ENCODE measurements around the gene KIF5C. TPM values are rescaled to one million over a fixed set of nuclear protein-coding genes. Genes with fewer than 3 reads are reported as not detected.
"Not testable (repeated sequence)": the region's sequence is repeated elsewhere in the genome, so short reads cannot be mapped to it uniquely, and the experiment has no call there.

KIF5C gene
- total RNA-seq, 1 experiment from 2014 or later: 0.21 TPM

DNA sequence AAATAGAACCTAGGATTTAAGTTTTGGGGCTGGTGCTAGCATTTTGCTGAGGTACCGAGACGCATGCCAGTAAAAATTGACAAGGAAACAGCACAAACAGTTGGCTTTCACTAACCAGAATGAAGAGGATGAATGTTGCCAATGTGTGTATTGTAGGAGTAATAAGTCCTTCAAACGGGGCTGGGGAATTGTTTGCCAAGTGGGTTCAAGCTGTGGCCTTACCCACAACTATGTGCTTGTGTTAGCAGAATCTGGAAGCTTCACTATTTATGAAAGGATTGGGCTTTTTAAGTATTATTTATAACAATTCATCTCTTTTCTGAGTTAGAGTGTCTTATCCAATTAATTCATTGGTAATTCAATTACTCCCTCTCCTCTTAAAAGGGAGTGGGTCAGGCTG, 15.0 kb upstream of the KIF5C start:
- POLR2A ChIA-PET: no interaction called here
- CTCF ChIA-PET: interaction anchor here (0.7 kb wide), 1 partner anchor 41 kb away, joined by 5 read pairs; no protein-coding TSS in a partner anchor
- intact Hi-C loops (cut with micrococcal nuclease): no loop called here
- Mint-ChIP-seq H3K4me1 (ENCODE audit: insufficient read depth, unreplicated experiment) (no peaks in the 10 kb centered on the region), H3K27ac (ENCODE audit: low read depth, unreplicated experiment) (no peak overlapping the region), H3K27me3 (ENCODE audit: insufficient read depth, unreplicated experiment) (peaks cover 47% of the 10 kb centered on the region), H3K36me3 (ENCODE audit: insufficient read depth, unreplicated experiment) (no peaks in the 10 kb centered on the region), H3K9me3 (ENCODE audit: unreplicated experiment) (no peaks in the 10 kb centered on the region), H3K4me3 (ENCODE audit: unreplicated experiment) (no peak overlapping the region)
- DNase-seq (ENCODE audit: unreplicated experiment): no peak
- BruUV-seq (replicated peaks): no TSS peak
- TF ChIP-seq, protein P1, sequence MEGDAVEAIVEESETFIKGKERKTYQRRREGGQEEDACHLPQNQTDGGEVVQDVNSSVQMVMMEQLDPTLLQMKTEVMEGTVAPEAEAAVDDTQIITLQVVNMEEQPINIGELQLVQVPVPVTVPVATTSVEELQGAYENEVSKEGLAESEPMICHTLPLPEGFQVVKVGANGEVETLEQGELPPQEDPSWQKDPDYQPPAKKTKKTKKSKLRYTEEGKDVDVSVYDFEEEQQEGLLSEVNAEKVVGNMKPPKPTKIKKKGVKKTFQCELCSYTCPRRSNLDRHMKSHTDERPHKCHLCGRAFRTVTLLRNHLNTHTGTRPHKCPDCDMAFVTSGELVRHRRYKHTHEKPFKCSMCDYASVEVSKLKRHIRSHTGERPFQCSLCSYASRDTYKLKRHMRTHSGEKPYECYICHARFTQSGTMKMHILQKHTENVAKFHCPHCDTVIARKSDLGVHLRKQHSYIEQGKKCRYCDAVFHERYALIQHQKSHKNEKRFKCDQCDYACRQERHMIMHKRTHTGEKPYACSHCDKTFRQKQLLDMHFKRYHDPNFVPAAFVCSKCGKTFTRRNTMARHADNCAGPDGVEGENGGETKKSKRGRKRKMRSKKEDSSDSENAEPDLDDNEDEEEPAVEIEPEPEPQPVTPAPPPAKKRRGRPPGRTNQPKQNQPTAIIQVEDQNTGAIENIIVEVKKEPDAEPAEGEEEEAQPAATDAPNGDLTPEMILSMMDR (IDR thresholded peaks at IDR 0.05; ENCODE audit: unreplicated experiment): no peak

DNA sequence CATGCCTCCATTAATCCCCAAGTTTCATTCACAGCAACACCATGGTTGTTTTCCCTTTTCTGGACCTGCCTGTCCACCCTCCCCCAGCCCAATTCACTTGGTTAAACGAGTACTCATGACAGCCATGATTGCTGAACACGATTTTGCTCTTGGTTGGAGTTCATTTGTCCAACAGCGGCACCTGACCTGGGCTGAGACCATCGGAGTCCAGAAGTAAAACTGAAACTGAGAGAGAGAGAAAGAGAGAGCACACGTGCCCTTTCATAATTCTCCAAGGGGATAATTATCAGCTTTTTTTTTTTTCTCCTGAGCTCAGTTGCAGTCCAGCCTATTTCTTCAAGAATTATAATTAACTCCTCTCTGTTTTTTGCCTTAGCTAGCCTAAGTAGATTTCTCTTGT, 13.7 kb upstream of the KIF5C start:
- ChIA-PET POLR2A (interaction anchor here (0.7 kb wide), 1 partner anchor 16 kb away, joined by 3 read pairs; no protein-coding TSS in a partner anchor), CTCF (no interaction called here)
- Mint-ChIP-seq H3K4me3 (ENCODE audit: unreplicated experiment) (no peak overlapping the region), H3K36me3 (ENCODE audit: insufficient read depth, unreplicated experiment) (no peaks in the 10 kb centered on the region), H3K9me3 (ENCODE audit: unreplicated experiment) (no peaks in the 10 kb centered on the region), H3K4me1 (ENCODE audit: insufficient read depth, unreplicated experiment) (no peaks in the 10 kb centered on the region), H3K27me3 (ENCODE audit: insufficient read depth, unreplicated experiment) (peaks cover 48% of the 10 kb centered on the region), H3K27ac (ENCODE audit: low read depth, unreplicated experiment) (no peak overlapping the region)
- intact Hi-C loops (cut with micrococcal nuclease): no loop called here
- TF ChIP-seq, protein P1 (IDR thresholded peaks at IDR 0.05; ENCODE audit: unreplicated experiment): no peak
- no peak for DNase-seq (ENCODE audit: unreplicated experiment)
- BruUV-seq (replicated peaks): no TSS peak

DNA sequence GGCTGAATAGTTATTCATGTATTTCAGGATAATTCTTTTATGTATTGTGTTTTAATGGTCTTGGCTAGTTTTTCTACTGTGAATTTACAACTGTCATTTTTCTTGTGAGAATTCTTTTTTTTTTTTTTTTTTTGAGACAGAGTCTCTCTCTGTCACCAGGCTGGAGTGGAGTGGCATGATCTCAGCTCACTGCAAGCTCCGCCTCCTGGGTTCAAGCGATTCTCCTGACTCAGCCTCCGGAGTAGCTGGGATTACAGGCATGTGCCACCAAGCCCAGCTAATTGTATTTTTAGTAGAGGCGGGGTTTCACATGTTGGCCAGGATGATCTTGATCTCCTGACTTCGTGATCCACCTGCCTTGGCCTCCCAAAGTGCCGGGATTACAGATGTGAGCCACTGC, 12.5 kb upstream of the KIF5C start:
- intact Hi-C loops (cut with micrococcal nuclease); BruUV-seq (replicated peaks); POLR2A ChIA-PET; H3K4me3 Mint-ChIP-seq (ENCODE audit: unreplicated experiment); H3K36me3 Mint-ChIP-seq (ENCODE audit: insufficient read depth, unreplicated experiment); H3K27ac Mint-ChIP-seq (ENCODE audit: low read depth, unreplicated experiment); H3K9me3 Mint-ChIP-seq (ENCODE audit: unreplicated experiment); DNase-seq (ENCODE audit: unreplicated experiment); H3K4me1 Mint-ChIP-seq (ENCODE audit: insufficient read depth, unreplicated experiment): not testable (repeated sequence)
- CTCF ChIA-PET: interaction anchor here (0.6 to 0.8 kb wide), 2 partner anchors 8 to 133 kb away, joined by 4 read pairs; no protein-coding TSS in a partner anchor
- H3K27me3 Mint-ChIP-seq (ENCODE audit: insufficient read depth, unreplicated experiment): peaks cover 47% of the 10 kb centered on the region

DNA sequence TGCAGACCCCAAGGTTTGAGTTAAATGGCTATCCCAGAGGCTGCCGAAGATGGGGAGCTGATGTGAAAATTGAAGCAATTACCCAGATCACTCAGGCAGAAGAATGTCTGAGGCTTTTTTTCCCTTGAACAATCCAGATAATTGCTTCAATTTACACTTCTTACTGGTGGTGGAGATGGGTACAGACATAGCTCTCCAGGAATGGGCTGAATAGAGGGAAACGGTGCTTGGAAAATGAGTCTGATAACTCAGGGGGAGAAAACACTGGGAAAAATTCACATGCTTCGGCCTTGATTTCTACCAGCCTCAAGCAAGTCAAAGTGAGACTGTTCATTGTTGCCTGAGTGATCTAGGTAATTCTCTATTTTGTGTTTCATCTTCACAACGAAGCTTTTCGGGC, 9.5 kb upstream of the KIF5C start:
- peaks cover 46% of the 10 kb centered on the region for H3K27me3 Mint-ChIP-seq (ENCODE audit: insufficient read depth, unreplicated experiment)
- CTCF ChIA-PET: interaction anchor here (0.6 kb wide), 1 partner anchor 14 kb away, joined by 4 read pairs; no protein-coding TSS in a partner anchor
- H3K9me3 Mint-ChIP-seq (ENCODE audit: unreplicated experiment): no peaks in the 10 kb centered on the region
- DNase-seq (ENCODE audit: unreplicated experiment): no peak
- H3K36me3 Mint-ChIP-seq (ENCODE audit: insufficient read depth, unreplicated experiment): no peaks in the 10 kb centered on the region
- H3K4me3 Mint-ChIP-seq (ENCODE audit: unreplicated experiment): no peak overlapping the region
- no peaks in the 10 kb centered on the region for H3K4me1 Mint-ChIP-seq (ENCODE audit: insufficient read depth, unreplicated experiment)
- POLR2A ChIA-PET: no interaction called here
- H3K27ac Mint-ChIP-seq (ENCODE audit: low read depth, unreplicated experiment): no peak overlapping the region
- no TSS peak for BruUV-seq (replicated peaks)
- intact Hi-C loops (cut with micrococcal nuclease): no loop called here
- TF ChIP-seq, protein P1 (IDR thresholded peaks at IDR 0.05; ENCODE audit: unreplicated experiment): no peak

DNA sequence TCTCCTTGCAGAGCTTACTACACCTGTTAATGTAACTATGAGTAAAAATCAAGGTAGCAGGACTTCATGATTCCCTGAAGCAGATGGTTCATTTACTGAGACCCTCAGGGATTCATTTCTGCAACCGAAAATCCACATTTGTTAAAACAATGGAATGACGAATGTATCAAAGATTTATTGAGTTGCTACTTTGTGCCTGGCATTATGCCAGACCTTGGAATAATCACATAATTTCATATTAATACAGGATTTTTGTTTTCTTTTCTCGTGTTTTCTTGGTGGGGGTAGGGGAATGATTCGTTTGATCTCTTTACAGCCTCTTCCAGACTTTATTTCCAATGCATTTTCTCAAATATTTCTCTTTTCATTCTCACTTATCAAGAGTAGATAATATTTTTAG, 8.9 kb upstream of the KIF5C start:
- TF ChIP-seq, protein P1 (IDR thresholded peaks at IDR 0.05; ENCODE audit: unreplicated experiment): no peak
- no peak overlapping the region for H3K4me3 Mint-ChIP-seq (ENCODE audit: unreplicated experiment)
- POLR2A ChIA-PET: no interaction called here
- peaks cover 46% of the 10 kb centered on the region for H3K27me3 Mint-ChIP-seq (ENCODE audit: insufficient read depth, unreplicated experiment)
- H3K4me1 Mint-ChIP-seq (ENCODE audit: insufficient read depth, unreplicated experiment): no peaks in the 10 kb centered on the region
- H3K9me3 Mint-ChIP-seq (ENCODE audit: unreplicated experiment): no peaks in the 10 kb centered on the region
- no peak overlapping the region for H3K27ac Mint-ChIP-seq (ENCODE audit: low read depth, unreplicated experiment)
- no peak for DNase-seq (ENCODE audit: unreplicated experiment)
- BruUV-seq (replicated peaks): no TSS peak
- CTCF ChIA-PET: no interaction called here
- no peaks in the 10 kb centered on the region for H3K36me3 Mint-ChIP-seq (ENCODE audit: insufficient read depth, unreplicated experiment)
- intact Hi-C loops (cut with micrococcal nuclease): no loop called here

Data from MCF 10A (cell line).